HG02798 (cell line): ENCODE results near the gene BRD4.

Experiments used
- ATAC-seq: cut with Tn5 transposase; IDR thresholded peaks from one replicate; pipeline ENCODE4 v1.9.1; 2021; ENCODE audit warnings: mild to moderate bottlenecking; ENCODE audit not compliant: unreplicated experiment, poor library complexity

Gene BRD4

DNA sequence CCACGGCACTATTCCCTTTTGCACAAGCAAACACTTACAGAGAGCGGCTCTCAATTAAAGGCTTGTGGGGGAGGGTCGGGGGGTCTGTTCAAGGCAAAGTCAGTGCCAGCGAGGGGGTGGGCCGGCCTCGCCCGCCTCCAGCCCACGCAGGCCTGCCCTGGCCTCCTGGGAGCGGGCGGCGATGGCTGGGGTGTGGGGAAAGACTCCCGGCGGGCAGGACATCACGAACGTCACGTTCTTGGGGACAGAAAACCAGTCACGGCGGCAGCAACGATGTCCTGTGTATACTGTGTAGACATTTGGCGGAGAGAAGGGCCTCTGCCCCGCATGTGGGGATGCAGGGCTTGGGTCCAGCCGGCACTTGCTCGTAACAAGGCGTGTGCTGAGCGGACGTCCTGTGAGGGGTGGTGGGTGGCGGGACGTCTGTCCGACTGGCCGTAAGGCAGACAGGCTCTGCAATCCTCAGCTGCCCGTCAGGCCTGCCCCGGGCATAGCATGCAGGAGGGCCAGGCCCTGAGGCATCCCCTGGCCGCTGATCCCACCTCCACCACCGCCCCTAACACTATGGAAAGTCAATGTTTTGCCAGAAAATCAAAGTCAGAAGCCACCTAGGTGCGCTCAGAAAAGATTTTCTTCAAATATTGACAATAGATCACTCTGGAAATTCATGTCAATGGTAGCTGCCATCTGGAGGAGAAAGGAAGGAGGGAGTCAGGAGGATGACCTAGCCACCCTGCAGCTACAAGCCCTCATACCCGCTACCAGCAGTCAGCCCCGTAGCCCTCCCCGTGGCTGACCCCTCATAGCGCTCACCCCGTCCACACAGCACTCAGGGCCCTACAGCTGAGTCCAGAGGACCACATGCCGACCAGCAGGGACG, 94.3 kb downstream of the BRD4 start:
- ATAC-seq, result no peak

DNA sequence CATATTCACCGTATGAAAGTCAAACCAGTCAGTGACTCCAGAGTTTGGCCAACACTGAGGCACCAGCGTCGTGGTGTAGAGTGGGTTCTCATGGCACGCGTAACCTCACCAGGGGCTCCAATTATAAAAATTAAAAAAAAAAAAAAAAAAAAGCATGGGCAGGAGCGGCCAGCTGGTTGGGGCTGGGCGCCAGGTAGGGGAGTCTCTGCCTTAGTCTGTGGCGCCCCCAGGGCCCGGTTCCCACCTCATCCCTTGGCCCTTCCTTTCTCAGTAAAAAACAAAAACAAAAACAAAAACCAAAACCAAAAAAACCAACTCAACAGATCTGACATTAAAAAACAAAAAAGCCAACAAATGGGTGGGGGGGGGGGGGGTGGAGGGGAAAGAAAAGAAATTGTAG, 95.5 kb downstream of the BRD4 start:
- no peak for ATAC-seq

DNA sequence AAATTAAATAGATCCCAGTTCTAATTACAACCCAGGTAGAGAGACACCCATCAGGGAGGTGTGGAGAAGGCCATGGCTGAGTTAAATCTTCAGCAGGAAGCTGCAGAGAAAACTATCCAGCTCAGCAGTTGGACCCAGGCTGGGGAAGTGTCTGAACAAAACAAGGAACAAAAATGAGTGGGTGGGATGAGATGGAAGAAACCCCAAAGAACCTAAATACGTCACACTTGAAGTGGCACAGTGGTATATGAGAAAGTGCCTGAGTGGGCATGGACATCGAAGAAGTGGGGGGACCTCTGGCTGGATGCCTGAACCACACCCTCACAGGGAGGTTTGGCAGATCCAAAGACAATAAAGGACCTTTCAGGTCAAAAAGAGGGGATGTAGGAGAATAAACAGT, 96.6 kb downstream of the BRD4 start:
- no peak for ATAC-seq

DNA sequence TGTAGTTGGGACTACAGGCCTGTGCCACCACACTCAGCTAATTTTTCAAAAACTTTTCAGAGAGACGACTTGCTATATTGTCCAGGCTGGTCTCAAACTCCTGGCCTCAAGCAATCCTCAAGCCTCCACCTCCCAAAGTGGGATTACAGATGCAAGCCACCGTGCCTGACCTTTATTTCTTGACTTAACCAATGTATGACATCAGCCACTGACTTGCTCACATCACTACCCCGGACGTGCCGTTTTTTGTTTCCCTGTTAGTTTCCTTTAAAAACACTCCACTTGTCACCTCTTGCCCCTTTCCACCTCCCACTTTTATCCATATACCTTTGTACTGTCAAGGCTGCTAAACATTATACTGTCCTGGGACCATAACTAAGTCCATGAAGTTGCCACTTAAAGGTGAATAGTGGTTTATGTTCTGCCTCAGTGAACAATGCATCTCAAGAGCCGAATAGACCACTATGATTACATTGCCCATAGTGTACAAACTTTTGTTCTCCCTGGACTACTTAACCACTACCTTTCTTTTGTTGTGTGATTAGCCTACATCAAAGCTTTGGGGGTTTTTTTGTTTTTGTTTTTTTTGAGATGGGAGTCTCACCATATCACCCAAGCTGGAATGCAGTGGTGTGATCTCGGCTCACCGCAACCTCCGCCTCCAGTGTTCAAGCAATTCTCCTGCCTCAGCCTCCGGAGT, 97.8 kb downstream of the BRD4 start:
- ATAC-seq, result no peak

DNA sequence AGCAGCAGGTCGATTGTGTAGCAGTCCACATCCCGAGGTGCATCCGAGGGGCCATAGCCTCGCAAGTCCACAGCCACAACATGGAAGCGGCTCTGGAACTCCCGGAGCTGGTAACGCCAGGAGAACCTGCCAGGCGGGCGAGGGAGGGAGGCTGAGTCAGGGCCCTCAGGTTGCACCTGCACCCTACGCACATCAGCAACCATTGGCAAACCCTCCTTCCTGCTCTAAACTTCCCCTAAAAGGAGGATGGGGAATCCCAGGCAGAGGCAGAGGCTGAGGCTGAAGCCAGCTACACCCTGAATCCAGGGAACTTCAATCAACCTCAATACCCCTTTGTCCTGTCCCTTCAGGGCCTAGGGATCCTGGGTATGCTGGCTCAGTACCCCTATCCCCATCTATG, 101.1 kb downstream of the BRD4 start:
- ATAC-seq, result no peak

DNA sequence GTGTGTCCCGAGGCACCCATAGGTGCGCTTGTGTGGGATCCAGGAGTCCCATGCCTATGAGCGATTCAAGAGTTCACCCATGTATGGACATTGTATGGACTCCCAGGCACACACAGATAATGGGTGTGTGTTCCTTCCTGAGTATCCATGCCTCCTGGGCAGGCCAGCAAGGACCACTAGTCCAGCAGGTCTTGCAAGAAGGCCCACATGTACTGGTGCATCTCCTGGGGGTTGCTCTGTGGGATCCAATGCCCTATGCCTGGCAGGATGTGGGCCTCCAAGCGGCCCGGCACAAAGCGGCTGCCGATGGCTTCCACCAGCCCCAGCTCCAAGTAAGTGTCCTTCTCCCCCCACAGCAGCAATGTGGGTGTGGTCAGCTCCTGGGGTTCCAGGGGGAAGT, 105.1 kb downstream of the BRD4 start:
- no peak for ATAC-seq

DNA sequence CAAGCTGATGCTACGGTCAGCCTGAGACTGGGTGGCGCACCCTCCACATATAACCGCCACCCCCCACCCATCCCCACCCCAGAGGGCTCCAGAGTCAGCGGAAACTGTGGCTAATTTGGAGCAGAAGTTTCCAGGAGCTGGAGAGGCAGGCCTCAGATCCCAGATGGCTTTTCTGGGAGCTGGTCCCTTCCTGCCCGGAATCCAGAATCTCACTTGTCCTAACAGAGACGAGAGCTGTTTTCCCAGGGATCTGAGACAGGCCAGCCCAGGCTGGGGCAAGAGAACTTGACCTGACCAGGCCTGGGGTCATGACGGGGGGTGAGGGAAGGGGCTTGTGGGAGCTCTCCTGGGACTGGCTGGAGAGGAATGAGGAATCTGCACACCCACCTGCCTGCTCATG, 106.6 kb downstream of the BRD4 start:
- no peak for ATAC-seq

DNA sequence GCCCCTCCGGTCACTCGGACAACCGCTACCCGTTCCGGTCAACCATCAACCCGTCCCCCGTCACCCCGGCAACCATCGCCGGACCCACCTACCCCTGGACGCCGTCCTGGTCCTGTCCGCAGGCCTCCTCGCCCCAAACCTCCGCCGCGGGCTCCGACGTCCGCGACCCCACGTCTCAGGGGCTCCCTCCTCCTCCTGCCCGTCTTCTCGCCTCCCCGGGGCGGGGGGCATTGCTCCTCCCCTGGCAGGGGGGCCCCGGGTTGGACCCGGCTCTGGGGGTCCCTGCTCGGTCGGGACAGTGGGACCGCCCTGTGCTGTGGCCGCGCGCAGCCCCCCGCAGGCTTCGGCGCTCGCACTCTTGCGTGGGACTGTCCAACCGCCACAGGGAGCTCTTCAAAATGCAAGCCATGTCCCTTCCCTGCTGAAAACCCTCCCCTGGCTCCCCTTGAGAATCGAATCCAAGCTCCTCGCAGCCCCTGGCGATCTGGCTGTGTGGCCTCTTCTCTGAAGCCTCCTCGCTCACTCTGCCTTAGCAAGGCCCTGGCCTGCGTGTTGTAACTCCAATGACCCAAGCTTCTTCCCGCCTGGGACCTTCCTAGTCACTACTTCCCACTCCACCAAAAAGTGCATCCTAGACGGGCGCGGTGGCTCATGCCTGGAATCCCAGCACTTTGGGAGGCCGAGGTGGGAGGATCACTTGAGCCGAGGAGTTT, 108.5 kb downstream of the BRD4 start:
- ATAC-seq, result no peak

DNA sequence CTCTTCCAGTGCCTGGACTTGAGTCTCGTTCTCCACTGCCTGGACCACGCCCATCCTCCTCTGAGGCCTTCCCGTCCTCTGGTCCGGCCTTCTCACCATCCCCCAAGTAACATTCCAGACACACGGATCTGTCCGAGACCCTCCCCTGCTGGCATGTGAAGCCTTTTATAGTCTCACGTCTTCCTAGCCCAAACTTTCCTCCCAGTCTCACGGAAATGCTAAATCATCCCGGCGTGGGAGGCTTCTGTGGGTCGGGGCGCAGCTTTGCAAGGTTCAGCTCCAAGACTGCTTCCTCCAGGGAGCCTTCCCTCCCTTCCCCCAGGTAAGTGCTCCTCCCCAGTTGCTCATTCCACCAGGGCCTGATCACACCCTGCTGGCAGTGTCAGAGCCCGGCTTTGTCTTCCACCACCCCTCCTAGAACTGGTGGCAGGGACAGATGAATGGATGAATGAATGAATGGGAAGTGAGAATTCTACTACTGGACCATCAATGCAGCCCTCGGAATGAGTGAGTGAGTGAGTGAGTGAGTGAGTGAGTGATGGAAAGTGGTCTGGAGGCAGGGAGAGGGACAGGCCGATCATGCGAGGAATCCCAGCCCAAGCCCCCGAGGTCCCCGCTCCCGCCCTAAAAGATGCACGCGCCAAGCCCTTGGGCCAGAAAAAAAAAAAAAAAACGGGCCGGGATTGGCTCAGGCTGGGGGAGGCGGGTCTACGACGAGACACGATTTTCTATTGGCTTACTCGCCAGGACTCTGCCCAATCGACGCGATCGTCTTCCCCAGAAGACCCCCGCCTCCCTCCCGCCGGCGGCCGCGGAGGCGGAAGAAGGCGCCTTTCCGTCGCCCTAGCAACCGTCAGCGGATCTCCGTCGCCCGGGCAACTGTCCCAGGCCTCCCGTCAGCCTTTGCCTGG, 109.3 kb downstream of the BRD4 start:
- peak; percentile 92 for ATAC-seq

DNA sequence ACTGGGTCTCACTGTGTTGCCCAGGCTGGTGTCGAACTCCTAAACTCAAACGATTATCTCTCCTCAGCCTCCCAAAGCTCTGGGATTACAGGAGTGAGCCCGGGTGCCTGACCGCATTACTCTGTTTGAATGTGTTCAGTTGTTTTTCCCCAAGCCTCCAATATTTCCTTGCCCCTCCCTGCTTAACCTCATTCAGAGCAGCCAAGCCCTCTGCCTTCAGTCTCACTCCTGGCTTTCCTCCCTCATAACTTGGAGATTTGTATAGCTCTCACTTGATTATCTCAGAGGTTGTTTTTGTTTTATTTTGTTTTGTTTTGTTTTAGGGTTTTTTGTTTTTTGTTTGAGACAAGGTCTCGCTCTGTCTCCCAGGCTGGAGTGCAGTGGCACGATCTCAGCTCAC, 111.5 kb downstream of the BRD4 start:
- no peak for ATAC-seq

DNA sequence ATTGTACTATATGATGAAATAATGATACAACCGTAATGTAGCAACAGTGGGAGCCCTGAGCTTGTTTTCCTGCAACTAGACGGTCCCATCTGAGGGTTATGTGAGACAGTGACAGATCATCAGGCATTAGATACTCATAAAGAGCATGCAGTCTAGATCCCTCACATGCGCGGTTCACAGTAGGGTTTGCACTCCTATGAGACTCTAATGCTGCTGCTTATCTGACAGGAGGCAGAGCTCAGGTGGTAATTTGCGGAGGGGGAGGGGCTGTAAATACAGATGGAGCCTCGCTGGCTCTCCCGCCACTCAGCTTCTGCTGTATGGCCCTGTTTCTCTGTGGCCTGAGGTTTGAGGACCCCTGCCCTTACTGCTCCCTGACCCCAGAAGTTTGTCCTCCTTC, 113.8 kb downstream of the BRD4 start:
- no peak for ATAC-seq

DNA sequence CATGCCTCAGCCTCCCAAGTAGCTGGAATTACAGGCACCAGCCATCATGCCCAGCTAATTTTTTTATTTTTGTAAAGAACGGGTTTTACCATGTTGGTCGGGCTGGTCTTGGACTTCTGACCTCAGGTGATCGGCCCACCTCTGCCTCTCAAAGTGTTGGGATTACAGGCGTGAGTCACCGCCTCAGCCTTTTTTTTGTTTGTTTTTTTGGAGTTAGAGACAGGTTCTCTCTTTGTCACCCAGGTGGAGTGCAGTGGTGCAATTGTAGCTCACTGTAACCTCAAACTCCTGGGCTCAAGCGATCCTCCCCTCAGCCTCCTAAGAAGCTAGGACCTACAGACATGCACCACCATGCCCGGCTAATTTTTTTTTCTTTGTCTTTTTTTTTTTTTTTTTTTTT, 116.0 kb downstream of the BRD4 start:
- no peak for ATAC-seq

DNA sequence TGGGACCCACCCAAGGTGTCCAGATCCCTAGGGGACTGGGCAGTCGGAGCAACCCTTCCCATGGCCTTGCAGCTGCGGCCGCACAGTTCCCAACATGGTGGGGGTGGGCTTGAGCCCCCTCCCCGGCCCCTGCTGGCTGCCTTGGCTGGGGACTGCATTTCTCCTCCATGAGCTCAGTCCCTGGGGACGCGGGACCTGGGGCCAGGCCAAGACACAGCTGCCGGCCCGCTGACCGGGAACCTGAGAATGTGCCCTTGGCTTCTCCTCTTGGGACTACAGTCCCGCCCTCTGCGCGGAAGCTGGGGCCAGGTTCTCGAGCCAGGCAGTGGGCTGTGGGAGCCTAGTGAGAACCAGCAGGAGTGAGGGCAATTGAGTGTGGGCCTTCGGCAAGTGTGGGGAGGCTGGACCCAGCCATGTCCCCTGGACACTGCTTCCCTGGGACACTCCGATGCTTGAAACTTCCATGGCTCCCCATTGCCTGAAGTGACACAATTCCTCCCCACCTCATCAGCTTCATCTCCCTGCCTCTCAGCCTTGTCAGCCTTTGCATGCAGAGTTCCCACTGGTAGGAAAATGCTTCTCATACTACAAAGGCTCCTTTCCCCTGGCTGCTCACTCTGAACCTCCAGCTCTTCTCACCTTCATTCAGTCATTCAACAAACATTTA, 118.5 kb downstream of the BRD4 start:
- ATAC-seq, result no peak

DNA sequence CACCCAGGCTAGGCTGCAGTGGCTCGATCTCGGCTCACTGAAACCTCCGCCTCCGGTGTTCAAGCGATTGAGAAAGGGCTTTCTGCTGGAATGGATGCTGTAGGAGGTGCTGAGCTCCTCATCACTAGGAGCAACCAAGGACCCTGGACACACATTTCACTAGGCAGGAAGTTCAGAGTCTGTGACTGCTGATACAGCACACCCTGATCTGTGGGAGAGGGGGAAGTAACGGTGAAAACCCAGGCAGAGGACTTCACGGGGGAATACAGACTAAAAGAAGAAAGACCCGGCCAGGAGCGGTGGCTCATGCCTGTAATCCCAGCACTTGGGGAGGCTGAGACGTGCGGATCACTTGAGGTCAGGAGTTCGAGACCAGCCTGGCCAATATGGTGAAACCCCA, 119.6 kb downstream of the BRD4 start:
- no peak for ATAC-seq

DNA sequence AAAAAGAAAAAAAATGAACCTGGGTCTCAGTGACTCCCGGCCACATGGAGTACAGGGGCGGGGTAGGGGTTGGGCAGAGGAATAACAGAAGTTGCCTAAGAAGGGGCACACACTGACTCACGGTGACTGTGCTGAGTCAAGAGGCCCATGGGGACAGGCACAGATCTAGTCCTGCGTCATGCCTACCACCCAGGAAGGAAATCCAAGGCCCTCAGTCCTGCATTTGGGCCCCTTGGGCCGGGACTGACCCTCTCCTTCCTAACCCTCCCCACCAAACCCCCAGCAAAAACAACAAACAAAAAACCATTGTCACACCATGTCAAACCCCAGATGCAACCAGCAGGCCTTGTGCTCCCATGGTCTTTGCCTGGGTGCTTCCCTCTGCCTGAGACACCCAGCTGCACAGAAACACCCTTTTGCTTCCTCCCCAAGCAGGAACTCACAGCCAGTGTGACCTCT, 122.0 kb downstream of the BRD4 start:
- ATAC-seq, result no peak

DNA sequence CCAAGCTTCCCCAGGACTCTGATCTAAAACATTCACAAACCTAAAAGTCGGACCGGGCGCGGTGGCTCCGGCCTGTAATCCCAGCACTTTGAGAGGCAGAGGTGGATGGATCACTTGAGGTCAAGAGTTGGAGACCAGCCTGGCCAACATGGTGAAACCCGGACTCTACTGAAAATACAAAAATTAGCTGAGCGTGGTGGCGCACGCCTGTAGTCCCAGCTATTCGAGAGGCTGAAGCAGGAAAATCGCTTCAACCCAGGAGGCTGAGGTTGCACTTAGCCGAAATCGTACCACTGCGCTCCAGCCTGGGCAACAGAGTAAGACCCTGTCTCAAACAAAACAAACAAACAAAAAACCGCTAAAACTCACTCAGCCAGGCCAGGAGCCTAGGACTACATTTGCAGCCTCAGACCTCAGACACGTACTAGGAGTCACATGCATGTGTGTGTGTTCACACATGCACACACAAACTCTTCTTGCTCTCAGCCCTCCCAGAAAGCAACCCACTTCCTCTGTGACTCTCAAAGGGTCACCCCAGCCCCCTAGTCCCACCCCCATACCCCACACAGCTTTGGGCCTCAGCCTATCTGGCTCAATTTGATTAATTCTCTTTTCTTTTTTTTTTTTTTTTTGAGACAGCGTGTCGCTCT, 130.8 kb downstream of the BRD4 start:
- ATAC-seq, result no peak

DNA sequence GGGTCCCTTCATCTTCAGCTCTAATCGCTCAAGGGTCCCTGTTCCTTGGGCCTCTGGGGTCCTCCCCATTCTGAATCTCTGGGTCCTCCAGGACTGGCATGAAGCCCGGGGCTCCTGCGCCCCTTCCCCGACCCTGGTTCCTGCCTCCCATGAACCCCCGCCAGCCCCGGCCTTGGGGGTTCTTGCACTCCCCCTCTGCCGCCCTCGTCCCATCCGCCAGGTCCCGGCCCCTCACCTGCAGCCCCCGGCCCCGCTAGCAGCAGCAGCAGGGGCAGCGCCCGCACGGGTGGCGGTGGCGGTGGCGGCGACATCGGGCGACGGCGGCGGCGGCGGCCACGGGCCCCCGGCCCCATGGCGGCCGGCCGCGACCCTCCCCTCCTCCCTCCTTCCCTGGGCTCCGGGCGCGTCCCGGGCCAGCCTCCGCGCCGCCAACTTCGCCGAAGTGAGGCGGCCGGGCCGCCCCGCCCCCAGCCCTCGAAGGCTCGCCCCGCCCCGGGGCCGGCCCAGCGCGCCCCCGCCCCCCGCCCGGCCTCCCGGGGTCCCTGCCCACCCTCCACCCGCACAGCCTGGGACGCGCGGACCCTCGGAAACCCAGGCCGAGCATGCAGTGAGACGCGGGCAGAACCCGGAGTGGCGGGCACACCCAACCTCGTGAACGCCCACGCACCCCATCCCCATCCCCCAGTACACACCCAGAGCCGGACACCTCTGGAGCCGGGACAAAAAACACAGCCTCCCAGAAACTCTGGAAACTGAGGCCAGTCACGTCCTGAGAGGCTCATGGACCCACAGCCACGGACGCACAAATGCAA, 131.6 kb downstream of the BRD4 start, which contains the start of gene NOTCH3:
TSS of gene NOTCH3 (minus strand) at position 443 of the 812 bp plus-strand sequence. CDS start at position 353, 90 bp downstream.
- no peak for ATAC-seq
